CD4-positive, alpha-beta T cell treated with Interferon gamma for 1 hour (primary cell): Measurements from ENCODE around the gene PPDPF.

Experiments used
- DNase-seq: peaks from one replicate; pipeline ENCODE4 v3.0.0-alpha.2; 2020

PPDPF gene

DNA sequence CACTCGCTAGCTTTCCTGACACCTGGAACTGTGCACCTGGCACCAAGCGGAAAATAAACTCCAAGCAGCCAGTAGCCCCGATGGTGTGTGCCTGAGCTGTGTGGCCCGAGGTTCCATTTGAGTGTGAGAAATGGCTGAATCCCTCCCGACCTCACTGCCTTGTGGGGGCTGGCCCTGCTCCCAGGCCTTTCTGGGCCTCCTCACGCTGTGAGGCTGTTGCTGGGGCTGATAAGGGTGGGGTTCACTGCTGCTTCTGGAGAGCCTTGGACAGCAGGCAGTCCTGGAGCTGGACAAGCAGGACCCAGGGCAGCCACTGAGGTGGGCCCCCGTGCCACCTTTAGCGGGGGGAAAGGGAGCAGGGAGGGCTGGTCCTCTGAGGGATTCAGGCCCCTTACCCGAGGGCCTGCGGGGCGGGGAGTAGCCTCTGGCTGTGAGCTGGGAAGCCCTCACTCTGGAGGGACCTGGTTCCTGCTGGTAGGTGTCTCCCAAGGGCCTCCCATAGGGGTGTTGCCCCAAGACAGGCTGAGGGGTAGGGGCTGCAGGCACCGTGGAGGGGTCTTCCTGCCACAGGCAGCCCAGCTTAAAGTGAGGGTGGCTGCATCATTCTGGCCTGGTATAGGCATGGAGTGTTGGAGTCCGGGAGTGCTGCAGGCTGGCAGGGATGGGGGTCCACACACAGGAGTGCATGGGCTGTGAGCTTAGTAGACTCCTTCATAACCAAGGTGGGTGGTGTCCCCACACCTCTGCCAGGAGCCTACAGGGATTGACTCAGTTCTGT lies 1.7 kb downstream of the PPDPF start:
- DNase-seq = no peak

DNA sequence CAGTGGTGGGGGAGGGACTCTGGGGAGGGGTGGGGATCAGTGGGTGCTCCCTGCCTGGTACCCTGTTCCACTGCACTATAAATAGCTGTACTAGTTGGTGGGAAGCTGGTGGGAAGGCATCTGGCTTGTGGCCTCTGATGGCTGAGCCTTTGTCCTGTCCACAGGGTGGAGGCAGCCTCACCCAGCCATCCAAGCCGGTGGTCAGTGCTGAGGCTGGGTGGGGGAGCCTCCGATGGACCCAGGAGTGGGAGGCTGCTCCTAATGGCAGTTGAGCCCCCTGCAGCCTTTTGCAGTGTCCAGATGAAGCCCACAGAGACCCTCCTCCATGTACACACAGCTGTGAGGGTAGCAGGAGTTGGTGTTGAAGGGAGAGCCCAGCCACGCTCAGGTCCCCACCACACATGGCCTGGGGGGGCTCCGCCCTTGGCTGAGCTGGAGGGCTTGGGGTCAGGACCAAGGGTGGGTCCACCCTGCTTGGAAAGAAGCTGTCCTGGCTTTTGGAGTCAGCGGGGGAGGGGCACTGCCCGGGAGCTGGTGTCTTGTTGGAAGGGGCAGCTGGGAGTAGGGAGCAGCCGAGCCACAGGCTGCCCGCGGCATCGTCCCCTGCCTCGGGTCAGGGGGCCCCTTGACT lies 2.5 kb downstream of the PPDPF start:
- DNase-seq = no peak

DNA sequence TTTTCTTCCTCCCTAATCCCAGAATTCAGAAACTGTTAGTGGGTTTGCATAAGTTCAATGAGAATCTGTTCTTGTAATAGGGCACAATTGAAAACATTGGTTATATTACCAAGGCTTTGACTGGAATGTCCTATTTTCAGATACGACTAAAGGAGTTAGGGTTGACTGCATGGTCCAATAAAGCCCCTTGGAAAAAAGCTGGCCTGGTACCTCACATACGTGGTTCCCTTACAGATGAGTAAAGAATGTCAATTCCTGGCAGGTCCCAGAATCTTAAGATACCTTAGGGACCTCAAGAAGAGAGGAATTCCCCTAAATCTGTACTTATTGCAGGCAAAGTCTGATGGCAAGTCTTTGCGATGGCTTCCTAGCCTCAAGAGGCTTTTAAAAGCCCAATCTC lies 4.6 kb downstream of the PPDPF start:
- no peak for DNase-seq

DNA sequence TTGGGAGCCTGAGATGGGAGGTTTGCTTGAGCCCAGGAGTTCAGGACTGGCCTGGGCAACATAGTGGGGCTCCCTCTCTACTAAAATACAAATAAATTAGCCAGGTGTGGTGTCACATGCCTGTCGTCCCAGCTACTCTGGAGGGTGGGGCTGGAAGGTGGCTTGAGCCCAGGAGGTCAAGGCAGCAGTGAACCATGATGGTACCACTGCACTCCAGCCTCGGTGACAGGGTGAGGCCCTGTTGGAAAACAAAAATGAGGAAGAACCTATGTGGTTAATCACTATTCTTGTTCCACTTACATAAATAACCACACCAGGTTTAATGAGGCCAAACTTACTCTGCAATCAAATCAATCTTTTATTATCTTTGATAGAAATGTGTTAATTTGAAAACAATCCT lies 5.4 kb downstream of the PPDPF start:
- no peak for DNase-seq

DNA sequence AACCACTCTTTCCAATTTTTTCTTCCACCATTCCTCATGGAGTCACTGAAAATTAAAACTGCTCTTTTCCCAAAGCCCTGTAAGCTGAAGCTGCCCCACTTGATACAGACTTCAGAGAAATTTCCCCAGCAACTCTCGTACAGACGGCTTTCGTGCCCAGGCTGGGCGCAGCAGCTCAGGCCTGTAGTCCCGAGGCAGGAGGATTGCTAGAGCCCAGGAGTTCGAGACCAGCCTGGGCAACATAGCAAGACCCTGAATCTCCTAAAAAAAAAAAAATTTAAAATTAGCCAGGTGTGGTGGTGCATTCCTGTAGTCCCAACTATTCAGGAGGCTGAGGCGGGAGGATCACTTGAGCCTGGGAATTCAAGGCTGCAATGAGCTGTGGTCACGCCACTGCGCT lies 6.6 kb downstream of the PPDPF start:
- no peak for DNase-seq

DNA sequence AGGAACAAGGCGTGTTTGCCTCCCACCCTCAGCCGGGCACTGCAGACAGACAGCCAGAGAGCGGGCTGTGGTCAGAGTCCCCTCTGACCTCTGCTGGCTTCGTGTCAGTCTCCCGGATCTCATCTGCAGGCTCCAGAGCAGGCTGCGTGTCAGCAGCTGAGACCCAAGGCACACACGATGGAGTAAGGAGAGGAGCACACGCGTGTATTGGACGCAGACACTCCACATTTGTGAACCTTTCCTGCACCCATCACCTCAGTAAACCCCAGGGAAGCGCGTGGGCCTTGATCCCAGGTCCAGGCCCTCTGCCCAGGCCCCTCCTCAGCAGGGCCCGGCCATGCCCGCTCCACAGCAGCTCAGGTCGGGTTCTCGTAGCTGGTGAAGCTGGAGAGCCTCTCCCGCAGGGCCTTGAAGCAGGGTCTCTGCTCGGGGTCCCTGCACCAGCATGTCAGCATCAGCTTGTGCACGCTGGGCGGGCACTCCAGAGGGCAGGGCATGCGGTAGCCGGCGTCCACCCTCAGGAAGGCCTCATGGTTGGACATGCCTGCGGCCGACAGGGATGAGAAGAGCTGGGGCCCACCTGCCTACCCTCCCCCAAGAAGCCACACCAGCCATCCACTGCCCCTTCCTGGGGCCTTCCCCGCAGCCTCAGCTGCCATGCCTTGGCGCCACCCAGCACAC lies 8.8 kb downstream of the PPDPF start:
- no peak for DNase-seq

DNA sequence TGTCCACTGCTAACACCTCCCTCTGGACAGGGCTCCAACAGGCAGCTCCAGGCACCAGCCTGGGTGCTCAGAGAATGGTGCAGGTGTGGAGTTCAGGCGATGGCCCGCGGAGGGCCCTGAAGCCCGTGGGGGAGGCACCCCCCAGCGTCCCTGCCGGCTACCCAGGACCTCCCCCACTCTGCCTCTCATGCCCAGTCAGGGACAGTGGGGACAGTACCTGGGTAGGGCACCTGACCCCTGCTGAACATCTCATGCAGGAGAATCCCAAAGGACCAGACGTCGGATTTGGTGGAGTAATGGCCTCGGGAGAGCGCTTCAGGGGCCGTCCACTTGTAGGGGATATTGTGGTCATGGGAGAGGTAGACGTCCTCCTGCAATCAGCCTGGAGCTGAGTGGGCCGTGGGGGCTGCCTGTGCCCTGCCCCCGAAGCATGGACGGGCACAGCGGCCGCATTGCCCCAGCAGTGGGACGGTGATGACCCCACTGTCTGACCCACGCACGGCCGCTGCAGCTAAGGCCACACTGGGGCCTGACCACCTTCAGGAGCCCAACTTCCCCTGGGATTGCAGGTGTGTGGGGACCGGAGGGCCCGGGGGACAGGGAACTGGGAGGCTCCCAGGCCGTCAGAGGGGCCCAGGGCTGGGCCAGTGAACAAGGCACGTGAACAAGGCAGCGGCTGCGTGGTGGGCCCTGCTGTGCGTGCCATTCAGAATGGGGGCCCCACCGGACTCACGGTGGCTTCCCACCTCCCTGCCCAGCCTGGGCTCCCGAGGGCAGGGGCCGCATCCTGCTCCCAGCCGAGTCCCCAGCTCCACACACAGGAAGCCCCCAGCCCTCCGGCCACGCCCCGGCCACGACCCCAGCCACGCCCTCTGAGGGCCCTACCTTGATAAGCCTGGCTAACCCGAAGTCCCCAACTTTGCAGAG lies 9.6 kb downstream of the PPDPF start:
- no peak for DNase-seq

DNA sequence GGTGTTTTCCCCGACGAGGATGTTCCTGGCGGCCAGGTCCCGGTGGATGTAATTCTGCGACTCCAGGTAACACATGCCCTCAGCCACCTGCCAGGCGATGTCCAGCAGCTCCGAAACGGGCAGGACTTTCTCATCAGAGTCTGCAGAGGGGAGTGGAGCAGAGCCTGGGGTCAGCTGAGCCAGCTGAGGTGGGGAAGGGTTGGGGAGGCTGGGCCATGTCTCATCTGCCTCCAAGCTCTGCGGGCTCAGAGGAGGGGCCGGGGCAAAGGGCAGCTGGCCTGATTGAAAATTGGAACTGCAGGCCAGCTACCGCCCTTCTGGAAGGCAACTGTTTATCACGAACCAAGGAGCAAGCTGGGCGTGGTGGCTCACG lies 10.2 kb downstream of the PPDPF start:
- DNase-seq = no peak

DNA sequence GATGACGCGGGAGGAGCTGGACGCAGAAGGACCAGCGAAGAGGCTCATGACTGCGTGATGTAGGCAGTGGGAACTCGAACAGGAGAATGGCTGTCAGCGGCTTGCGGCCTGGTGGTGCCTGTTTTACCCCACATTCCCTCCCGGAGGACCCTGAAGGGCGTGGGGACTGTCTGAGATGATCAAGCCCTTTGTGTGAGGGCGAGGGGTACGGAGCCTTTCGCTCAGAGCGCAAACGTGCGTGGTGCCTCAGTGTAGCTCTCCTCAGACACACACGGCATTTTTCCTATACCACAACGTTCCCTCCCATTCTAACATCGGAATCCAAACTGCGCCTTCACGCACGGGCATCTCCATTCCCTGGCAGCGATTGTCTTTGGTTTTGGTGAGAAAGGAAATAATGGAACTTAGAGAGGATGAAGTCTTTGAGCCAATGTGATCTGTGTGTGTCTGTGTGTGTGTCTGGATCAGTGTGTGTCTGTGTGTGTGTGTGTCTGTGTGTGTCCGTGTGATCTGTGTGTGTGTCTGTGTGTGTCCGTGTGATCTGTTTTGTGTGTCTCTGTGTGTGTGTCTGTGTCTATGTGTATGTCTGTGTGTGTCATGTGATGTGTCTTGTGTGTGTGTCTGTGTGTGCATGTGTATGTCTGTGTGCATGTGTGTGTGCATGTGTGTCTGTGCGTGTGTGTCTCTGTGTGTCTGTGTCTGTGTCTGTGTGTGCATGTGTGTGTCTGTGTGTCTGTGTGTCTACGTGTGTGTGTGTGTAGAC lies 11.3 kb downstream of the PPDPF start:
- DNase-seq = no peak

DNA sequence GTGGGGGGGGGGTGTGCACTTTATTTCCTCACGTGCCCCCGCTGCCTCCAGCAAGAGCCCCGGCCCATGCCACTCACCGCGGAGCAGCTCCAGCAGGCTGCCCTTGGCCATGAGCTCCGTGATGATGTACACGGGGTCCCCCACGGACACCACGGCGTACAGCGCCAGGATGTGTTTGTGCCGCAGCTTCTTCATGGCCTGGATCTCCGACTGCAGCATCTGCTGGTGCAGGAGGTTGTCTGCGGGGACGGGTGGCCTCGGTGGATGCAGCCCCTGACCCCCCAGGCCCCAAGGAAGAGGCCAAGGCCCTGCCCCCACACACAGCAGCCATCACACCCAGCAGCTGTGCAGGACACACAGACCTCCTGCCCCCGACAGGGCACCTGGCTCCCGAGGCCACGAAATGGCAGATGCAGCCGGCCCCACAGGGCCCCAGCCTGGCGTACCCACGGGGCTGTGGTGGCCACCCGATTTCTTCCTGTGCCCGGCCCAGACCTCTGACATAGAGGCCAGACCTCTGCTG lies 11.9 kb downstream of the PPDPF start:
- DNase-seq = no peak

DNA sequence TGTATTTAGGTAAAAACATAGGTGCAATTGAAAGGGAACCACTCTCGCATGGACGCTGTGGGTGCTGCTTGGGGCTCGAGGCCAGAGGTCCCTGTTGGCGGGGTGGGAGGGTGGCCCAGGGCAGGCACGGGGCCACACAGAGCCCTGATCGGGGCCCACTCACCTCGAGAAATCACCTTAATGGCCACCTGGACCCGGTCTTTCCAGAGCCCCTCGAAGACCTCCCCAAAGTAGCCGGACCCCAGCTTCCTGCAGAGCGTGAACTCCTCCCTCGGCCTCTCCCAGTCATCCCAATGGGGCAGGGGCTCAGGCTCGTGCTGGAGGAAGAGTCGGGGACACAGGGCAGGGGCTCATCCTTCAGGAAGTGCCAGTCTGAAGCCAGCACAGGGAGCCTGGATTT lies 12.8 kb downstream of the PPDPF start:
- no peak for DNase-seq

DNA sequence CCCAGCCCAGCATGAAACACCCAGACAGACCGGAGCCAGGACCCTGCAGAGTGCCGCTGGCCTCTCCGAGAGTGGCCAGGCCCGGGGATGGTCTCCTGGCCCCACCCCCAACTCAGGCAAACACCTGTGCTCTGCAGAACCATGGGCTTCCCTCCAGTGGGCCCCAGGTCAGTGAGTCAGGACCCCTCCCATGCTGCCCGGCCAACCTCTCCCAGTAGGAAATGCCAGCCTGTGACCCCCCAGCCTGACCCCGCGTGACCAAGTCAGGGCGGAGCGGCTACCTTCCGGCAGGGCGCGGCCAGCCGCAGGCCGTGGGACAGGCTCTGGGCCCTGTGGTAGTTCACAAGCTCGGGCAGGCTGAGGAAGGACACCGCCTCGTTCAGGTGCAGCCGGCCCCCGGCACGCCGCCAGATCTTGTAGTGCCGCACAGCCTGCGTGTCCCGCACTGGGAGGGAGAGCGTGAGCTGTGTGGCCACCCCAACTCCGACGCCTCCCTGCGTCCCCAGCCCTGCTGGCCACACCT lies 13.4 kb downstream of the PPDPF start:
- DNase-seq = no peak

DNA sequence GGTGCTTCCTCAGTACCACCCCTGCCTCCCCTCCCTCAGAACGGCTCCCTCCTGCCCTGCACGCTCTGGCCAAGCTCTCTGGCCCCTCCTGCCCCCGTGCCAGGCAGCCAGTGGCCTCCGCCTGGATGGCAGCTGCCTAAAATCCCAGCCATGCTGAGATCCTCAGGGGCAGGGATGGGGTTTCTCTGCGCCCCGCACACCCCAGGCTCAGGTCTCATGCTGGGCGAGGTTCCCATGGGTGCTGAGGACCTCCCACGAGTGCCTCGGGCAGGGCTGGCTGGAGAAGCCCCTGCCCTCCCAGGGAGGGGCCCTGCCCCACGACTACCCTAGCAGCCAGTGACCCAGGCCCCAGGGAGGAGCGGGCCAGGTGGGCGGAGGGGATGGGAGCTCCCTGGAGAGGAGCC lies 13.9 kb downstream of the PPDPF start:
- DNase-seq = no peak

DNA sequence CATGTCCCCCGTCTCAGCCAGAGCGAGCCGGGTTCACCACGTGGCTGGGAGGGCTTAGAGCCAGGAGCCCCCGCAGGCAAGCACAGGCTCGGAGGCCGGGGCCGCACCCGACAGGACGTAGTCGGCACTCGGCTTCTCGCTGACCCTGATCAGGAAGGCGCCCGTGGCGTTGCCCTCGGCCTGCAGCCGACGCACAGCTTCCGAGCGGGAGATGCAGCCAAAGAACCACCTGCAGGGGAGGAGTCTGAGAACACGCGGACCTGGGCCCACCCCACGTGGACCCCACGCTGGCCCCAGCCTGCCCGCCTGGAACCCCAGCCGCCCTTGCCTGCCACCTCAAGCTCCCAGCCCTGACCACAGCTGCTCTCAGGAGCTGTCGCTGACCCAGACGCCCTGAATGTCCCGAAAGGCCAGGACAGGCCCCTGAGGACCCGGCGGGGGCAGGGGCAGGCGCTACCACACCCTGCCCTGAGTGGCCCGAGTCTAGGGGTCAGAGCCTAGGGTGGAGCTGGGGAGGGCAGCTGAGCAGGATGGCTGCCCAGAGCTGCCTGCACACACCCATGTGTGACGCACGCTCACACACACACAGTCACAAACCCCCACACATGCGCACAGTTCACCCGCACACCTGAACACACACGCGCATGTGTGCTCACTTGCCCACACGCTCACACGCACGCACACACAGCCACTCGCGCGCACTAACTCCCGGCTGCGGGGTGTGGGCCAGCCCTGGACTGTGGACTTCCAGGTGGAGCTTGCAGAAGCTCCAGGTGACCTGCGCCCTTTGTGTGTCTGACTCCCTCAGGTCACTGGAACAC lies 14.5 kb downstream of the PPDPF start:
- DNase-seq = peak; percentile 0

DNA sequence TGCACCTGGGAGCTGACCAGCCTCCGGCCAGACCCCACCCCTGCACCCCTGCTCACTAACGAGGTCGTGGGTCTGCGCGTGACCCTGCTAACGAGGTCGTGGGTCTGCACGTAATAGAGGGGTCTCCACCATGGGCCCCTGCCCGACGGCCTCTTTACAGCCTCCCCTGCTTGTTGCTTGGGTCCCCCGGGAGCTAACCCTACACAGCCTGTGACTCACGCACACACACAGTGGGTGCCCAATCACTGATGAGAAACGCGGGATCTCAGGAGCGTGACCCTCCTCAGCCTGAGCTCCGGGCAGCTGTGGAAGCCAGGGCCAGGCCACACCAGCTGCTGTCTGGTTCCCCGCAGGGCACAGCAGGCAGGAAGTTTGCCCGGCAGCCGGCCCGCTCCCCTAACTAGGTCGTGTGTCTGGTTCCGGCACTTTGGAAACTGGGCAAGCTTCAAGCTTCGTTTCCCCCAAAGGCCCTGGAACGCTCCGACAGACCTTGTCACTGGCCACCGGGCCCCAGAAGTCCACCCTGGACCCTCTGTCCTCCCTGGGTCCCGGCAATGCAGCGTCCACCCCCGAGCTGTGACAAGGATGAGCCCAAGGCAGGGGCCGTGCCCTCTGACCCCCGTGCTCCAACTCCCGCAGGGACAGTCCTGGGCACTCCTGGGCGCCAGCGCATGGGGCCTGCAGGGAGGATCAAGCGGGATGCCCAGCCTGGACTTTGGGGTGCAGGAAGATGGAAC lies 15.8 kb downstream of the PPDPF start:
- DNase-seq = no peak

DNA sequence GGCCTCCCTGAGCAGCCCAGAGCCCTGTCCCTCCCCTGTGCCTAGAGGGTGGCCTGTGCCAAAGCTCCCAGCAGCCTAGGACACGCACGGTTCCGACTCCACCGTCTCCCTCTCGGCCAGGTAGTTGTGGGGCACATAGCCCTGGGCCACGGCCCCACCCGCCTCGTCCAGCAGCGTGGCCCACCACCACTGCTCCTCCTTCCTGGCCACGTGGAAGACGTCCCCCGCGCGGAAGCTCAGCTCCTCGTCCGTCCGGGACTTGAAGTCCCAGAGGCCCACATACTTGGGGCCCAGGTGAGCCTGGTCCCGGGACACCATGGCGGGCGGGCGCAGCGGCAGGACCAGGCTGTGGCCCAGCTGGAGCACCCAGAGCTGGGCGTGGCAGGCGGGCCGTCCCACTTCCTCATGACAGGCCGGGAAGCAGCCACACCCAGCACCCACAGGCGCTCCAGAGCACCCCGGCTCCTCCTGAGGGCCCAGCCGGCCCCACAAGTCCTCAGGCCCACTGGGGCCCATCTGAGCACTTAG lies 16.5 kb downstream of the PPDPF start, which contains the start of gene PTK6:
PTK6 (minus strand) TSS at position 380 of the 528 bp plus-strand sequence; CDS start at position 318, 62 bp downstream.
- DNase-seq = peak; percentile 60

DNA sequence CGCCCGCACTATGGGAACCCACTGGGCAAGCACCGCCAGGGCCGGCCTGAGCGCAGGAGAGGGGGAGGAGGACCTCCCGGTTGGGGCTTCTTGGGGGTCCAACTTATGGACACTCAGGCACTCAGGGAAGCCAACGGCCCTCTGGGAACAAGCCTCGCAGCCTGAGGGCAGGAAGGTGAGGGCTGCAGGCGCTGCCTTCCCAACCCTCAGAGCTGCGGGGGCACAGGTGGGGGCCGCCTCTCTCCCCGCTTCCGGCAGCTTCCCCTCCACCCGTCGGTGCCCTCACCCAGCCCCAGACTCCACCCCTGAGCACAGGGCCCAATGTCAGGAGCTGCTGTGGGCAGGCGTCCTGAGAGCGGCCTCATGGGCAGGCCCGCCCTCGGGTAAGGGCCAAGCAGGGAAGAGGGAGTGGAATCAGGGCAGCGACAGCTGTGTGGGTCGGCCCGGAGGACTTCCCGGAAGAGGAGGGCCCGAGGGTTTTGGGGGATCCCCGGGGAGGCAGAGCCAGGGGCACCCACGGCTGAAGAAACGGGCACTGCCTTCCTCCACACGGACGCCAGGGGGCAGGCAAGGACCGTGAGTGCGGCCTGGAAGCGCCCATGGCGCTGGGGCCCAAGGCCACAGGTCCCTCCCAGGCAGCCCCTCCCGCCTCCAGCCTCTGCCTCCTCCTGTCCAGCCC lies 17.1 kb downstream of the PPDPF start:
- DNase-seq = peak; percentile 97

DNA sequence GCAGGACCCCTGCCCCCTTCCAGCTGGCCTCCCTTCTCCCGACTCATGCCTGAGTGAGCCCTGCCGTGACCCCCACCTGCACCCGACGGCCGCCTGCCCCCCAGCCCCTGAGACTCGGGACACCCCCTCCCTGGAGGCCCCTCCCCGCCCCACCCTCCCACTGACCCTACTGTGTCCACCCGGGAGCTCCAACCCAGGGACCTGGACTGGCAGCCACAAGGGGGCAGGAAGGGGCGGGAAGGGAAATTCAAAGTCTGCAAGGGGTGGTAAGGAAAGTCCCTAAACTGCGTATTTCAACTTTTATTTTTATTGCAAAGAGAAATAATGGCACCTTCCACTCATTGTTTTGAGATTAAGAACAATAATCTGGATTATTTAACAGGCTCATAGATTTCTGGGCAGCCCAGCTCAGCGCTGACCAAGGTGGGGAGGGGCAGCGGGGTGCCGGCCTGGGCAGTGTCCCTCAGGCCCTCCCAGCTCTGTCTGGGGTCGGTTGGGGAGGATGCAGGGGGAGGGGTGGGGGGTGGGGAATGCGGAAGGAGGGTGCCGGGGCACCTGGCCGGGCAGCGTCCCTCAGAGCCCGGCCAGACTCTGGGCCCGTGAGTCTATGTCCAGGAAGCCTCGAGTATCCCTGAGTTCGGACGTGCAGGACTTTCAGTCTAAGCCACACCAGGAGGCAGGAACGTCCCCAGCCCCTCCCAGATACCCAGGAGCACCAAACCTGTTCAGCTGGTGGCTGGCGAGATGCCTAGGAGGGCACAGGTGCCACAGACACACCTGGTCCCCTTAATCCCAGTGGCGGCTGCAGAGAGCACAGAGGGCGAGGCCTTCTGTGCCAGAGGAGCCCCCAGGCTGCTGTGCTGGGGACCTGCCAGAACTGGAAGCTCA lies 17.9 kb downstream of the PPDPF start:
- peak; percentile 59 for DNase-seq
